GM12873 (cell line): ENCODE measurements around the gene FAM53B.

Experiments
- TF ChIP-seq, protein P1 (sequence below): IDR thresholded peaks from 2 replicates; pipeline ENCODE4 v1.5.1; 2012; ENCODE audit warnings: low read depth, mild to moderate bottlenecking, moderate library complexity, low read length, control low read depth; ENCODE audit not compliant: insufficient read depth; ENCODE audit errors: missing control alignments

The FAM53B gene

DNA sequence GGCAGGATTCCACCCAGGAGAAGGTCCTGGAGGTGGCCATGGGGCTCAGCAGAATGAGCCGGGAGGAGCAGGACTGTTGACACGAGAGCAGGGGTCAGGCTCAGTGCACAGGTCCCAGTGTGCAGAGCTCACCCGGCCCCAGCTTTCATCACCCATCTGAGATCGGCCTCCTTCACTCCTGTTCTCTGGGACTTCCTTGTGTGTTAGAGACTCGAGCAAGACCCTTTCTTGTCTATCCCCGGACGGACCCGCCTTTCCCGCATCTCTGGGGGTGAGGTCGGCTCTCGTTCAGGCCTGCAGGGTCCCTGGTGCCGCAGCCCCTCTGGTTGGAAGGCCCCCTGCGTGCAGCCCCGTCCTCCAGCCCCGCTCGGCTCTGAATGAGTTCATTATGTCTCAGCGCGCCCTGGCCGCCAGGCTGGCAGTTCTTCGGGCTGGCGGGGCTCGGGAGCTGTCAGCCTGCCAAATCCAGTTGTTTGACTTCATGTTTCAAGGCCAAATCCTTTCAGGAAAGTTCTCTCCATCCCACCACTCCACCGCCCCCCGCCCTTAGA lies 154.6 kb downstream of the FAM53B start:
- TF ChIP-seq, protein P1, sequence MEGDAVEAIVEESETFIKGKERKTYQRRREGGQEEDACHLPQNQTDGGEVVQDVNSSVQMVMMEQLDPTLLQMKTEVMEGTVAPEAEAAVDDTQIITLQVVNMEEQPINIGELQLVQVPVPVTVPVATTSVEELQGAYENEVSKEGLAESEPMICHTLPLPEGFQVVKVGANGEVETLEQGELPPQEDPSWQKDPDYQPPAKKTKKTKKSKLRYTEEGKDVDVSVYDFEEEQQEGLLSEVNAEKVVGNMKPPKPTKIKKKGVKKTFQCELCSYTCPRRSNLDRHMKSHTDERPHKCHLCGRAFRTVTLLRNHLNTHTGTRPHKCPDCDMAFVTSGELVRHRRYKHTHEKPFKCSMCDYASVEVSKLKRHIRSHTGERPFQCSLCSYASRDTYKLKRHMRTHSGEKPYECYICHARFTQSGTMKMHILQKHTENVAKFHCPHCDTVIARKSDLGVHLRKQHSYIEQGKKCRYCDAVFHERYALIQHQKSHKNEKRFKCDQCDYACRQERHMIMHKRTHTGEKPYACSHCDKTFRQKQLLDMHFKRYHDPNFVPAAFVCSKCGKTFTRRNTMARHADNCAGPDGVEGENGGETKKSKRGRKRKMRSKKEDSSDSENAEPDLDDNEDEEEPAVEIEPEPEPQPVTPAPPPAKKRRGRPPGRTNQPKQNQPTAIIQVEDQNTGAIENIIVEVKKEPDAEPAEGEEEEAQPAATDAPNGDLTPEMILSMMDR = no peak

DNA sequence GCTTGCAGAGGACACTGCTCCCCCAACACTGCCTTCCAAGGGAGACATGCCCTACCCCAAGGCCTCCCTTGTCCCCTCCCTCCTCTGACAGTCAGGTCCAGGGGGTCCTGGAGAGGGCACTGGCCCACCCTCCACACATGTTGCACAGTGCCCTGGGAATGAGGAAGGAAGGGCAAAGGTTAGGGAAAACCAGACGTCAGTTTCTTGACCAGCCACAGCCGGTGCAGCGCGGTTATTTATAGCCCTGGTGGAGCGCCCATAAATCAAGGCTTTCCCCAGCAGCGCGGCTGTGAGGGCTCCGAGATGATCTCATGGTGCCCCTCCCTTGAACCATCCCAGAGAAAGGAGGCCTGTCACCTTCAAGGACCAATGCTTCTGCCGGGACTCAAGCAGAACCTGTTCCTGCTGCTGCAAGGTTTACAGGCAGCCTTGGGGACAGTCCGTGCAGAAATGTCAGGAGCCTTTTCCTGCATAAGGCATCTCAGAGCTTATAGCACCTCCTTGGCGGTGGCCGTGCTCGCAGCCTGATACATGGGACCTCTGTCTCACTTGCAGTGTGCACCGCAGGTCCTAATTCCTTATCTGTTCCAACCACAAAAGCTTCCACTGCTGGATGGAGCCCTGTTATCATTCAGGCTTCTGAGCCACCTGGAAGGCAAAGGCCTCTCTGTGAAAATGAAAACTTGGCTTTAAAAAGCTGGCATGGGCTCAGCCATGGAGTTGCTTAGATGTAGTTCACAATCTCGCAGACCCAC lies 155.3 kb downstream of the FAM53B start:
- TF ChIP-seq, protein P1 = no peak

DNA sequence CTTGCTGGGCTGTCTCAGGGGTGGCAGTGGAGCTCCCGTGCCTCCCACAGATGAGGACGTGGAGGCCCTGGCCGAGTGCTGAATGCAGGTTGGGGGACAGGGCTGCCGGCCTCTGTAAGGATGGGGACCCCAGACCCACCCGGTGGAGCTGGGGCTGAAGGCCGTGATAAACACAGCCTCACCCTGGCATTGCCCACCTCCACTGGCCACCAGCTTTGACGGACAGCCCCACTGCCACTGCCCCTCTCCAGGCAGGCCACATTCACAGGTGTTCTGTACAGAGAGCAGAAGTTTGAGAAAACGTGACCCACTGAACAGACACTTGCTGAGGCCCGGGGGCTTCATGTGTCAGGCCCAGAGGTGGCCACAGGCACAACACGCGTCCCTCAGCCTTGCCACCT lies 156.4 kb downstream of the FAM53B start:
- TF ChIP-seq, protein P1 = no peak

DNA sequence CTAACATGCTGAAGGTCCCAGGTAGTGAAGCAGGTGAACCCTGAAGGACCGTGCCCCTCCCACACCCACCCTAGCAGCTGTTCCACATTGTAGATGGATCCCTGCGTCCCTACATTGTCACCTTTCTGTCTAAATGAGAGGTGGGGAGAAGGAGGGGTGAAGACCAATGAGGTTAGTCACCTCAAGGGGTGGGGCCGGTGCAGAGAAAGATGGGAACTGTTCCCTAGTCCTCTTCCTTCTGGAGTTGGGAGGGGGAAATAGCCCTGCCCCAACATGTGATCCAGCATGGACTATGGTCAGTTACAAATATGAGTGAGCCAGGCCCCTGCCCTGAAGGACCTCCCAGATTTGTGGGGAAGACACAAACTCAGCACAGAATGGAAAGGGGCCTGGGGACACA lies 158.0 kb downstream of the FAM53B start:
- TF ChIP-seq, protein P1 = no peak

DNA sequence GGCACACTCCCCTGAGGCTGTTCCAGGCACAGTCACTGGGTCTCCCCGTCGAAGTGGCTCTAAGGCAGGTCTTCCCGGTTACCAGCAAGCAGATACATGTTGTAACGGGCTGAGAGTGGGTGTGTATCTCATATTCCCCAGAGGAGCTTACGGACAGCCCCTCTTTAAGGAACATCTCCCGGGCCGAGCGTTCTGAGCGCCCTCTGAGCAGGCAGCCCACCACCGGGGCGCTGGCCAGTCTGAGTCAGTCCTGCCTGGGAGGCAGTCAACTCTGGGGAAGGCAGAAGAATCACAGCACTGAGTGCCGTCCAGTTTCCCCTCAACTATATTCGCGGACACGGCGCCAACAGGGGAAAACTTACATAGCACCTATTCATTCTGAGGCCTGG lies 165.2 kb downstream of the FAM53B start:
- TF ChIP-seq, protein P1 = no peak

DNA sequence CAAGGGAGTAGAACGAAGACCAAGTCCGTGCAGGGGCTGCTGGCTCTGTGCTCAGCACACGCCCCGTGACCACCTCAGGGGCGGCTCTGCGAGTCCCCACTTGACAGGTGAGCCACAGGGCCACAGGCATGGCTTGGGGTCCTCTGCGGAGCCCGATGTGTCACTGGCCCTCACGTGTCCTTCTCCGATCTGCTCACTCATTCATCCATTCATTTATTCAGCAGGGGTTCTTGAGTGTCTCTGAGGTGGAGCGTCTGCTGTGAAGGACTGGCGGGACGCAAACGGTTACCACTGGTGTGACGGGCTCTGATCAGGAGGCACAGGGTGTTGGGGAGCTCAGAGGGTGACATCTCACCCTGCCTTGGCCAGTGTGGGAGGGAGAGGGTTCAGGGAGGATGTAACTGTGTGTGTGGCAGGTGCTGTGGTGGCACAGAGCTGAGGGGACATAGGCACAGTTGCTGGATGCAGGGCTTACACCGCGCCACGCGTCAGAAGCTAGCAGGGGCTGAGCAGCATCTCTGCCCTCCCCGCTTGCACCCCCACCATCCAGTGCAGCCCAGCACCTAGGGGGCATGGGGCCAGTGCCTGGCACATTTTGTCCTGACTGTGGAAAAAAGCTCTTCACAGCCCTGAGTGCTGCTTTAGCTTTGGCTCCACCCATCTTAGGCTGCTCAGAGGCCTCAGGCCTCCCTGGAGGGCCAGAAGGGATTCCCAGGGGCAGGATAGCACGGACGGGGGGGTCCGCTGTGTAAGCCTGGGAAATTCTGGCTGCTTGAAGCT lies 165.8 kb downstream of the FAM53B start:
- TF ChIP-seq, protein P1 = no peak

DNA sequence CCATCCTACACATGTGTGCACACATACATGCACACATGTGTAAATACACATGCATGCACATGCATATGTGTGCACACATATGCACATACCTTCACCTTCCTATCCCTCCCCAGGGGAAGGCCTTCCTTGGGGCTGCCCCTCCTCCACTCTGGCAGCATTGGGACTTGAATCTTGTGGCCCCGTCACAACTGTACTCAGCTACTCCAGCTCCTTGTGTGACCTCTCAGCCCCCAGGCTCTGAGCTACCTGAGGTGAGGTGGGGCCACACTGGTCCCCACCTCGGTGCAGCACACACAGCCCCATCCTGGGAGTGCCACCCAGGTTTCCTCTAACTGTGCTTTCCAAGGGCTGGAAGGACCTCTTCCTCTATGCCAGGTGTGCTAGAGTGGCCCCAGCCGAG lies 166.5 kb downstream of the FAM53B start:
- TF ChIP-seq, protein P1 = no peak
